Stimulated activated naive B cell treated with anti-CD40 and anti-IgM and Interleukin-4, amounts not matched to agents 10 μg/mL and 1 μg/mL and 100 μg/mL, for 72 hours (primary cell): ENCODE measurements around the gene IGFL1.
A peak's percentile ranks its signal among the peaks of the same experiment; 100 is the strongest.
"Not testable (repeated sequence)": the region's sequence is repeated elsewhere in the genome, so short reads cannot be mapped to it uniquely, and the experiment has no call there.

Experiments used
- ATAC-seq, 2 donors: fragments of 150-1000 bp; cut with Tn5 transposase; replicated peaks; 2 replicates each; pipeline ENCODE4 v1.10.0; 2021; ENCODE audit warnings: moderate library complexity in 1 of 2
- DNase-seq: peaks from one replicate; pipeline ENCODE4 v3.0.0; 2021
- H3K27ac Mint-ChIP-seq: one replicate; pipeline ENCODE4 v1.8.0; 2022; ENCODE audit warnings: mild to moderate bottlenecking, mixed read lengths
- H3K27me3 Mint-ChIP-seq, 2 donors: one replicate each; pipeline ENCODE4 v1.8.0; 2022; ENCODE audit warnings: mixed read lengths in 2 of 2
- H3K36me3 Mint-ChIP-seq, 2 donors: one replicate each; pipeline ENCODE4 v1.8.0; 2022; ENCODE audit warnings: mixed read lengths in 2 of 2, mild to moderate bottlenecking in 1 of 2
- H3K4me1 Mint-ChIP-seq, 2 donors: one replicate each; pipeline ENCODE4 v1.8.0; 2022; ENCODE audit warnings: mixed read lengths in 2 of 2, mild to moderate bottlenecking in 1 of 2
- H3K4me3 Mint-ChIP-seq, 2 donors: one replicate each; pipeline ENCODE4 v1.8.0; 2022; ENCODE audit warnings: mild to moderate bottlenecking in 2 of 2, mixed read lengths in 2 of 2, moderate library complexity in 1 of 2
- H3K9me3 Mint-ChIP-seq, 2 donors: one replicate each; pipeline ENCODE4 v1.8.0; 2022; ENCODE audit warnings: mixed read lengths in 2 of 2, mild to moderate bottlenecking in 1 of 2

Gene IGFL1

DNA sequence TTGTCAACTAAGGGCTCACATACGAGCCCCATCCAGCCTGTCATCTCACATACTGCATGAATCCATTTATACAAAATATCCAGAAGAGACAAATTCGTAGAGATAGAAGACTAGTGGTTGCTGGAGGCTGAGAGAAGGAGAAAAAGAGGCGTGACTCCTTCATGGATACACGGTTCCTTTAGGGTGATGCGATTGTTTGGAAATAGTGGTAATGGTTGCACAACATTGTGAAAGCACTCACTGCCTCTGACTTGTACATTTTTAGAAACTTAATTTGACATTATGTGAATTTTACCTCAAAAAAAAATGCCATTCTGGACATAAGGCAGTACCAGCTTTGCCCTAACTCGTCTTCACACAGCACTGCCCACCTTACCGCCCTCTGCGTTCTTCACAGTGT, 27.3 kb downstream of the IGFL1 start:
- H3K36me3 Mint-ChIP-seq, result no peaks in the 10 kb centered on the region
- no peak overlapping the region for H3K27ac Mint-ChIP-seq
- no peaks in the 10 kb centered on the region for H3K9me3 Mint-ChIP-seq
- H3K4me1 Mint-ChIP-seq, result no peaks in the 10 kb centered on the region
- DNase-seq (no peak), ATAC-seq (no peak)
- H3K27me3 Mint-ChIP-seq, result peaks cover 26 to 43% of the 10 kb centered on the region in 2 donors
- H3K4me3 Mint-ChIP-seq, result no peak overlapping the region

- H3K4me3 Mint-ChIP-seq, ATAC-seq, H3K36me3 Mint-ChIP-seq, DNase-seq, H3K4me1 Mint-ChIP-seq, H3K9me3 Mint-ChIP-seq, H3K27ac Mint-ChIP-seq: not testable (repeated sequence)
- H3K27me3 Mint-ChIP-seq, result peaks cover 29 to 68% of the 10 kb centered on the region in 2 donors
Observed at GRCh38 chr19:46261501-46261900, 32.0 kb downstream of the IGFL1 start.

DNA sequence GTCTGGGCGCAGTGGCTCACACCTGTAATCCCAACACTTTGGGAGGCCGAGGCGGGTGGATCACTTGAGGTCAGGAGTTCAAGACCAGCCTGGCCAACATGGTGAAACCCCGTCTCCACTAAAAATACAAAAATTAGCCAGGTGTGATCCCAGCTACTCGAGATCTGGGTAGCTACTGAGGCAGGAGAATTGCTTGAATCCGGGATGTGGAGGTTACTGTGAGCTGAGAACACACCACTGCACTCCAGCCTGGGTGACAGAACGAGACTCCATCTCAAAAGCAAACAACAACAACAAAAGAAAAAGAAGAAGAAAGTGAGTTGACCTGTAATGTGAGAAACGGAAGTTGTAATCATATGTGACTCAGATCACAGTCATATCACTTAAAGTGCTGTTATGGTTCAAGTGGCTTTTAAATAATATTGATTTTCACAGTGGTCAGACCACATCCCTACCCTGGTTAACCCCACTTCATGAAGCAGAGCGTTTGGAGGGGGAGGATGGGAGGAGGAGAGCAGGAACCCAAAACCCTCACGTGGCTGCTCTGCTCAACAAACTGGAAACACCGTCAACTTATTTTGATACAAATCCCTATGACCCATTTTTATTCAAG, 33.2 kb downstream of the IGFL1 start:
- DNase-seq (peak; percentile 51), ATAC-seq (peak; percentile 94 to 95)
- not testable (repeated sequence) for H3K9me3 Mint-ChIP-seq, H3K36me3 Mint-ChIP-seq, H3K4me3 Mint-ChIP-seq, H3K4me1 Mint-ChIP-seq
- Mint-ChIP-seq H3K27me3 (peaks cover 30 to 71% of the 10 kb centered on the region in 2 donors), H3K27ac (peak overlapping the region; percentile 72)

DNA sequence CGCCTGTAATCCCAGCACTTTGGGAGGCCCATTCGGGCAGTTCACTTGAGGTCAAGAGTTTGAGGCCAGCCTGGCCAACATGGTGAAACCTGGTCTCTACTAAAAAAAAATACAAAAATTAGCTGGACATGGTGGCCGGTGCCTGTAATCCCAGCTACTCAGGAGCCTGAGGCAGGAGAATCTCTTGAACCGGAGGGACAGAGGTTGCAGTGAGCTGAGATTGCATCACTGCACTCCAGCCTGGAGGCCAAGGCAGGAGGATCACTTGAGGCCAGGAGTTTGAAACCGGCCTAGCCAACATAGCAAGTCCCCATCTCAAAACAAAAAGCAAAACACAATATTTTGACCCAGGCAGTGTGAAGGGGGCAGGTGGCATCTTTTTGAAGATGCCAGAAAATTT, 35.3 kb downstream of the IGFL1 start:
- not testable (repeated sequence) for H3K4me1 Mint-ChIP-seq, H3K9me3 Mint-ChIP-seq, H3K36me3 Mint-ChIP-seq, ATAC-seq, H3K4me3 Mint-ChIP-seq, H3K27ac Mint-ChIP-seq, DNase-seq
- peaks cover 31 to 66% of the 10 kb centered on the region in 2 donors for H3K27me3 Mint-ChIP-seq

DNA sequence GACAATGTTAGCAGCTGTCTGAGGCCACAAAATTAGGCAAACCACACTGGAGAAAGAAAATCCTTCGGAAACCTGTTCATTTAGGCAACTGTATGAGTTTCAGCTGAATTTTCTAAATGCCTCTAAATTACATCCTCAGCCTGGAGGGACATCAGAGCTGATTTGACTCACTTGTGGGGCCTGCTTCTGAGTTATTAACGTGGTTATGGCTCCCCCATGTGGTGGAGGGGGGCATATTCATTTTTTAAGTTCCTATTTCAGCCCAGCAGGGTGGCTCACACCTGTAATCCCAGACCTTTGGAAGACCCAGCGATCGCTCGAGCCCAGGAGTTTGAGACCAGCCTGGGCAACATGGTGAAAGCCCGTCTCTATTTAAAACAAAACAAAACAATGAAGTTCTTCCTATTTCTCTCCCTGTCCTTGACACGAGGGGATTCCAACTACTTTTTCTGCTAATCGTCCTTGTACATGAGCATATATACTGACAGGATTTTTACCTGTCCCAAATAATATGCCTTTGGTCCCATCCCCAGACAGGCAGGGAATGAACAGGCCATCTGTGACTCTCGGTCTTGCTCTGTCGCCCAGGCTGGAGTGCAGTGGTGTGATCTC, 35.8 kb downstream of the IGFL1 start:
- peaks cover 8% of the 10 kb centered on the region in 2 donors for H3K4me1 Mint-ChIP-seq

DNA sequence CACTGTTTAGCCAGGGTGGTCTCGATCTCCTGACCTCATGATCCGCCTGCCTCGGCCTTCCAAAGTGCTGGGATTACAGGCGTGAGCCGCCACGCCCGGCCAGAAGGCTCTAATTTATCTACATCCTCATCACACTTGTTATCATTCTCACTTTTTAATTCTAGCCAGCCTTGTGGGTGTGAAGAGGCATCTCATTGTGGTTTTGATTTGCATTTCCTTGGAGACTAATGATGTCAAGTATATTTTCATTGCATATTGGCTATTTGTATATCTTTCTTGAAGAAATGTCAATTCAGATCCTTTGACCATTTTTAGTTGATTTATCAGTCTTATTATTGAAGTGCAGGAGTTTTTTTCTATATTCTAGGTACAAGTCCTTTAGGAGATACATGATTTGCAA, 39.6 kb downstream of the IGFL1 start:
- Mint-ChIP-seq H3K27me3 (peaks cover 26 to 50% of the 10 kb centered on the region in 2 donors), H3K27ac (no peak overlapping the region), H3K4me1 (no peaks in the 10 kb centered on the region), H3K4me3 (no peak overlapping the region), H3K9me3 (no peaks in the 10 kb centered on the region), H3K36me3 (no peaks in the 10 kb centered on the region)
- DNase-seq, result no peak
- no peak for ATAC-seq

More for the DNA sequence above, 35.8 kb downstream of the IGFL1 start:
- peaks cover 27 to 62% of the 10 kb centered on the region in 2 donors for H3K27me3 Mint-ChIP-seq
- H3K27ac Mint-ChIP-seq, result no peak overlapping the region
- no peaks in the 10 kb centered on the region for H3K9me3 Mint-ChIP-seq
- H3K36me3 Mint-ChIP-seq, result no peaks in the 10 kb centered on the region
- ATAC-seq (peak; percentile 75), DNase-seq (peak; percentile 63)
- no peak overlapping the region for H3K4me3 Mint-ChIP-seq

DNA sequence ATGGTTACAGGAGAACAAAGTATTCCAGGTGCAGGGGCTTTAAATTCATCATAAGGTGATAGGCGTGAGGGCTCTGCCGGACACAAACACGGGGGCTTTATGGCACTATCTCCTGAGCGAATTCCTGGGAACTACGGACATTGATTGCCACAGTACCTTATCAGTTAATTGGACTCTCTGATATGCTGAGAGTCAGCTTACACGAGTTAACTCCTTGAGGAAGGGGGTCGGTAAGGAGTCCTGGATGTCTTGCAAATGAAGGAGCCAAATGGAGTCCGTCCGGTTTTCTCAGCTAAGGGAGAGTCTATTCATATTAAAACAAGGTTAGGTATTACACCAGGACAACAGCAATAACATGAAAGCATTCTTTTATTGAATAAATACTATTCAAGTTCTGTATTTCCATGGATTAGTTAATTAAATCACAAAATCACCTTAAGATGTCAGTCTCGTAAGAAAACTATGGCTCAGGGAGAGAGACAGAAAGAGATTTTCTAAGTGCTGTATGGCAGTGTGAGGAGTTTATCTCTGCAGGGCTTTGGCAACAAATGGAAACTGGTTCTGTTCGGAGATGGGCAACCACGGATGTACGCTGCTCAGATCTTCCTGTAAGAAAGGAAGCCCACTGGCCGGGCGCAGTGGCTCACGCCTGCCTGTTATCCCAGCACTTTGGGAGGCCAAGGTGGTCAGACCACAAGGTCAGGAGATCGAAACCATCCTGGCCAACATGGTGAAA, 41.1 kb downstream of the IGFL1 start:
- ATAC-seq, result peak in 1 of 2 donors; percentile 14
- Mint-ChIP-seq H3K4me3 (no peak overlapping the region), H3K27ac (no peak overlapping the region), H3K4me1 (no peaks in the 10 kb centered on the region), H3K27me3 (peaks cover 26 to 38% of the 10 kb centered on the region in 2 donors), H3K36me3 (no peaks in the 10 kb centered on the region), H3K9me3 (no peaks in the 10 kb centered on the region)
- DNase-seq, result no peak

GRCh38 chr19:46271481-46272197, 42.1 kb downstream of the IGFL1 start:
- Mint-ChIP-seq H3K27ac (no peak overlapping the region), H3K9me3 (no peaks in the 10 kb centered on the region)
- ATAC-seq, result peak in 1 of 2 donors; percentile 79

GRCh38 chr19:46273931-46274330, 44.4 kb downstream of the IGFL1 start:
- not testable (repeated sequence) for H3K9me3 Mint-ChIP-seq, H3K27ac Mint-ChIP-seq, ATAC-seq, DNase-seq, H3K36me3 Mint-ChIP-seq, H3K4me1 Mint-ChIP-seq, H3K4me3 Mint-ChIP-seq
- peaks cover 27 to 36% of the 10 kb centered on the region in 2 donors for H3K27me3 Mint-ChIP-seq

More at GRCh38 chr19:46271481-46272197, 42.1 kb downstream of the IGFL1 start:
- Mint-ChIP-seq H3K27me3 (peaks cover 21 to 31% of the 10 kb centered on the region in 2 donors), H3K36me3 (no peaks in the 10 kb centered on the region), H3K4me3 (no peak overlapping the region), H3K4me1 (no peaks in the 10 kb centered on the region)
- no peak for DNase-seq

GRCh38 chr19:46279177-46279576, 49.6 kb downstream of the IGFL1 start:
- no peaks in the 10 kb centered on the region for H3K4me1 Mint-ChIP-seq
- ATAC-seq, result no peak
- no peak overlapping the region for H3K27ac Mint-ChIP-seq
- no peaks in the 10 kb centered on the region for H3K9me3 Mint-ChIP-seq
- no peak overlapping the region for H3K4me3 Mint-ChIP-seq
- no peak for DNase-seq
- H3K27me3 Mint-ChIP-seq, result peaks cover 24 to 25% of the 10 kb centered on the region in 2 donors
- H3K36me3 Mint-ChIP-seq, result no peaks in the 10 kb centered on the region
